Type B pancreatic cell (in vitro differentiated cells): Measurements from ENCODE around the gene RARRES2. TPM values are rescaled to one million over a fixed set of nuclear protein-coding genes. Genes with fewer than 3 reads are reported as not detected.
A peak's percentile ranks its signal among the peaks of the same experiment; 100 is the strongest.

Experiments
- DNase-seq: peaks from one replicate; pipeline ENCODE4 v3.0.0; 2021; ENCODE audit warnings: mixed read lengths; ENCODE audit not compliant: unreplicated experiment; ENCODE audit errors: extremely low spot score
- H3K27ac Mint-ChIP-seq: 2 replicates; pipeline ENCODE4 v1.8.0; 2021; ENCODE audit warnings: mild to moderate bottlenecking, mixed read lengths
- H3K27me3 Mint-ChIP-seq: 2 replicates; pipeline ENCODE4 v1.8.0; 2021; ENCODE audit warnings: mixed read lengths
- H3K36me3 Mint-ChIP-seq: 2 replicates; pipeline ENCODE4 v1.8.0; 2021; ENCODE audit warnings: mixed read lengths
- H3K4me1 Mint-ChIP-seq: one replicate; pipeline ENCODE4 v1.8.0; 2021; ENCODE audit warnings: mixed read lengths; ENCODE audit not compliant: unreplicated experiment
- H3K4me3 Mint-ChIP-seq: 2 replicates; pipeline ENCODE4 v1.8.0; 2021; ENCODE audit warnings: mild to moderate bottlenecking, mixed read lengths
- H3K9me3 Mint-ChIP-seq: 2 replicates; pipeline ENCODE4 v1.8.0; 2021; ENCODE audit warnings: mixed read lengths
- total RNA-seq: library from RNA; stranded (reverse); gene quantifications from 2 replicates; pipeline ENCODE4 v1.2.1, GENCODE V29; 2021; ENCODE audit warnings: low replicate concordance
- TF ChIP-seq, protein P1 (sequence below): fragments of 200-600 bp; sonication (generic); conservative IDR thresholded peaks from 2 replicates; pipeline ENCODE4 v1.5.0; 2021; ENCODE audit warnings: antibody characterized with exemption, mild to moderate bottlenecking

The RARRES2 gene
- total RNA-seq, 1 donor from 2014 or later: 109 TPM

DNA sequence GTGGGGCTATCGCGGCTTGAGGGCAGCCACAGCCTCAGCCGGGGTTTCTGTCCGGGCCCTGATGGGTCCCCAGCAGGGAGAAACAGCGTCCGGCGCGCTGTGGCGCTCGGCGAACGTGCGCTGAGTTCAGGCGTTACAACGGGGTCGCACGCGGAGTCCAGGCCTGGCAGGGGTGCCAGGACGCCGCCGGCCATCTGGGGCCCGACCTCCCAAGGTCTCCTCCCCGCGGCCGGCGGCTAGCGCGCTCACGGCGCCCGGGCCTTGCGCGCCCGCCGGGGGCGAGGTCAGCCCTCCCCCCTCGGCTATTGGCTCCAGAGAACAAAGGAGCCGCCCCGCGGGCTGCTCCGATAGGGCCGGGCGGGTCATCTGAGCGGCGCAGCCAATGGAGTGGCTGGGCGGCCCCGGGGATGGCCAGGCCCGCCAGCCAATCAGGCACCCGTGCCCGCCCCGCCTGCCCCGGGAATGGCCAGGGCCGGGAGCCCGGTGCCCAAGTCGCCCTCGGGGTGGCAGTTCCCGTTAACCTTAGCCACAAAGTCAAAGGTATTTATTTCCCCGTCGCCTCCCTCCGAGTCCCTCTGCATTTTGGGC is 37.5 kb upstream of the RARRES2 start, which contains the start of gene ZNF775:
Gene ZNF775, plus strand, starts transcription at position 478 of the 588 bp plus-strand sequence. CDS start 9,141 bp downstream, outside the sequence.
- H3K4me1 Mint-ChIP-seq: peaks cover 70% of the 10 kb centered on the region
- DNase-seq: peak; percentile 97

DNA sequence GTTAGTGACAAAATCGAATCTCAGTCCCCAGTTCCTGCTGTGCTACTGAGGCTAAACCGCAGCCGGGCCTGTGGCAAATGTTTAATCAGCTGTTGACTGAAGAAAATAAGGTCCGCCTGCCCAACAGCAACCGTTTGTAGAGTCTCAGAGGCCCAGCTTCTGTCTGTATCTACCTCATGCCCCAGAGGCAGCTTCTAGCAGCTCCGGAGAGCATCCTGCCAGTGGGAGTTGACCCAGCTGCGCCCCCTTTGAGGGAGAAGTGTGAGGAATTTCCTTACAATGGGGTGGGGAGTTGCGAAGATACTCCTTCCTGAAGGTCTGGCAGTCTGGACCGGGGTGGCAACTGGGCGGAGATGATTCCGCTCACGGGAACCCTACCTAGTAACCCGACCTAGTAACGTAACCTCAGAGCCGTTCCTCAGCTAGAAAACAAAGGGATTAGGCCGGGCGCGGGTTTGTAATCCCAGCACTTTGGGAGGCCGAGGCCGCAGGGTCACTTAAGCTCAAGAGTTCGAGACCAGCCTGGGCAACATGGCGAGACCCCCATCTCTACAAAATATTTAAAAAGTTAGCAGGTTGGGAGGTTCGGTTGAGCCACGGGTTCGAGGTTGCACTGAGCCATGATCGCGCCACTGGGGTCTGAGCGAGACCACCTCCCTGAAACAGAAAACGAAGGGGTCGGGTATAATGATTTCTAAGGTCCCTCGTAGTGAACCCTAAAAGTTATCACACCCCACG is 36.9 kb upstream of the RARRES2 start:
- Mint-ChIP-seq H3K27ac (peak overlapping the region; percentile 94), H3K27me3 (no peaks in the 10 kb centered on the region), H3K9me3 (no peaks in the 10 kb centered on the region), H3K4me1 (peaks cover 70% of the 10 kb centered on the region), H3K4me3 (peak overlapping the region; percentile 85), H3K36me3 (peaks cover 13% of the 10 kb centered on the region)
- TF ChIP-seq, protein P1, sequence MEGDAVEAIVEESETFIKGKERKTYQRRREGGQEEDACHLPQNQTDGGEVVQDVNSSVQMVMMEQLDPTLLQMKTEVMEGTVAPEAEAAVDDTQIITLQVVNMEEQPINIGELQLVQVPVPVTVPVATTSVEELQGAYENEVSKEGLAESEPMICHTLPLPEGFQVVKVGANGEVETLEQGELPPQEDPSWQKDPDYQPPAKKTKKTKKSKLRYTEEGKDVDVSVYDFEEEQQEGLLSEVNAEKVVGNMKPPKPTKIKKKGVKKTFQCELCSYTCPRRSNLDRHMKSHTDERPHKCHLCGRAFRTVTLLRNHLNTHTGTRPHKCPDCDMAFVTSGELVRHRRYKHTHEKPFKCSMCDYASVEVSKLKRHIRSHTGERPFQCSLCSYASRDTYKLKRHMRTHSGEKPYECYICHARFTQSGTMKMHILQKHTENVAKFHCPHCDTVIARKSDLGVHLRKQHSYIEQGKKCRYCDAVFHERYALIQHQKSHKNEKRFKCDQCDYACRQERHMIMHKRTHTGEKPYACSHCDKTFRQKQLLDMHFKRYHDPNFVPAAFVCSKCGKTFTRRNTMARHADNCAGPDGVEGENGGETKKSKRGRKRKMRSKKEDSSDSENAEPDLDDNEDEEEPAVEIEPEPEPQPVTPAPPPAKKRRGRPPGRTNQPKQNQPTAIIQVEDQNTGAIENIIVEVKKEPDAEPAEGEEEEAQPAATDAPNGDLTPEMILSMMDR: peak; percentile 39
- DNase-seq: no peak

More for the DNA sequence above, 37.5 kb upstream of the RARRES2 start, which contains the start of gene ZNF775:
- Mint-ChIP-seq H3K27me3 (no peaks in the 10 kb centered on the region), H3K9me3 (no peaks in the 10 kb centered on the region), H3K4me3 (peak within 1 kb of the TSS; percentile 95), H3K27ac (peak within 1 kb of the TSS; percentile 94), H3K36me3 (peaks cover 7% of the 10 kb centered on the region)
- TF ChIP-seq, protein P1: no peak

DNA sequence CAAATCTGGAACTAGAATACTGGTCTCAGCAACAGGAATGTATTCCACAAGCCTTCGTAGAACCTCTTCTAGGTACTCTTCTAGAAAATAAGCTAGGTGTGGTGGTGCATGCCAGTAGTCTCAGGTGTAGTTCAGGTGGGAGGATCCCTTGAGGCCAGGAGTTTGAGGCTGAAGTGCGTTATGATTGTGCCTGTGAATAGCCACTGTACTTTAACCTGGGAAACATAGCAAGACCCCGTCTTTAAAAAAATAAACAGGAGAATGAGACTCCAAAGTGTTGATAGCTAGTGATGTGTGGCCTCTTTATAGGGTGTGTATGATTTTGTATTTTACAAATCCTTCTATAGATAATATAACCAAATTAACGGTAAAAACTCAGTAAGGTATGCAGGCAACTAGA is 36.2 kb upstream of the RARRES2 start:
- DNase-seq: no peak
- TF ChIP-seq, protein P1: no peak
- H3K27me3 Mint-ChIP-seq: no peaks in the 10 kb centered on the region
- peak overlapping the region; percentile 85 for H3K4me3 Mint-ChIP-seq
- H3K27ac Mint-ChIP-seq: peak overlapping the region; percentile 94
- H3K4me1 Mint-ChIP-seq: peaks cover 70% of the 10 kb centered on the region
- no peaks in the 10 kb centered on the region for H3K9me3 Mint-ChIP-seq
- H3K36me3 Mint-ChIP-seq: peaks cover 16% of the 10 kb centered on the region

DNA sequence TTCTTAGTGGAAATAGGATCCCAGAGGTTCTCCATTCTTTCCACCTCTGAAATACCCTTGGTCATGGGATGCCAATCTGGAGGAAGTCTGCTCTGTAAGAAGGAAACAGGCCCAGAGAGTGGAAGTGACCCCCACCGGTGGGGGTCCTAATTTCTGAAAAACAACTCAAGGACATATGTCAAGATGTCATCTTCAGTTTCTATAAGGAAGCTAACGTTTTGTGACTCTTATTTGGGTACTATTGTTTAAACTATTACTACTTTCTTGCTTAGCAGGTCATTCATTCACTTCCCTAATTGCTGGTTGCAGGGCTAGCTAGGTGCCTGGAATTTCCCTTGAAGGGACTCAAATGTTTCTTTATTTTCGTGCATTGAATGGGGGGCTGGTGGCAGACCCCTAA is 35.8 kb upstream of the RARRES2 start:
- DNase-seq: no peak
- TF ChIP-seq, protein P1: no peak
- H3K27ac Mint-ChIP-seq: peak overlapping the region; percentile 94
- peak overlapping the region; percentile 85 for H3K4me3 Mint-ChIP-seq
- no peaks in the 10 kb centered on the region for H3K9me3 Mint-ChIP-seq
- peaks cover 67% of the 10 kb centered on the region for H3K4me1 Mint-ChIP-seq
- no peaks in the 10 kb centered on the region for H3K27me3 Mint-ChIP-seq
- H3K36me3 Mint-ChIP-seq: peaks cover 16% of the 10 kb centered on the region

DNA sequence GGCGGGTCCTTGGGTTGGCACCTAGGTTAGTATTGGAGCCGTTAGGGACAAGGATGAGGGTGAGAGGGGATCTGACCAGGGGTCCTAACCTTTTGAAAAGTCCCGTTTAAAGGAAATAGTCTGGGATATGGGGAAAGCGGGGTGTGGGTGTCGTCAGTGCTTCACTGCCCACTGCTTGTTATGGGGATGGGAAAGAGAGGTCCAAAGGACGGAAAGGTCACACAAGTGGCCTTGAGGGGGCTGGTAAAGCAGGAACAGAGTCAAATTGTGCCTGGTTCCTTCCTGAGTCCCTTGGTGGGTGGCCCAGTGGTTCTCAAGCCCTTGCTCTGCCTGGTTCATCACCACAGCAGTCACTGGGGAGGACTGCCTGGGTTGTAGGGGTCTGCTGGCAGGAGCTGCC is 35.1 kb upstream of the RARRES2 start:
- Mint-ChIP-seq H3K36me3 (peaks cover 16% of the 10 kb centered on the region), H3K27me3 (no peaks in the 10 kb centered on the region), H3K4me1 (peaks cover 67% of the 10 kb centered on the region), H3K9me3 (no peaks in the 10 kb centered on the region), H3K27ac (peak overlapping the region; percentile 76), H3K4me3 (peak overlapping the region; percentile 56)
- TF ChIP-seq, protein P1: no peak
- DNase-seq: no peak
